HuH-7.5 (cell line): ENCODE results near the gene TET1.
A peak's percentile ranks its signal among the peaks of the same experiment; 100 is the strongest.
"Not testable (repeated sequence)": the region's sequence is repeated elsewhere in the genome, so short reads cannot be mapped to it uniquely, and the experiment has no call there.

Experiments
- DNase-seq: peaks from one replicate; pipeline ENCODE4 v3.0.0; 2011; ENCODE audit warnings: low spot score

Gene TET1

DNA sequence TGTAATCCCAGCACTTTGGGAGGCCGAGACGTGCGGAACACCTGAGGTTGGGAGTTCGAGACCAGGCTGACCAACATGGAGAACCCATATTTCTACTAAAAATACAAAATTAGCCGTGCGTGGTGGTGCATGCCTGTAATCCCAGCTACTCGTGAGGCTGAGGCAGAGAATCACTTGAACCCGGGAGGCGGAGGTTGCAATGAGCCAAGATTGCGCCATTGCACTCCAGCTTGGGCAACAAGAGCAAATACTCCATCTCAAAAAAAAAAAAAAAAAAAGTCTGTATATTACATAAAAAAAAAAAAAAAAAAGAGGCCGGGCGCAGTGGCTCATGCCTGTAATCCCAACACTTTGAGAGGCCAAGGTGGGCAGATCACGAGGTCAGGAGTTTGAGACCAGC lies 152.9 kb downstream of the TET1 start:
- not testable (repeated sequence) for DNase-seq

DNA sequence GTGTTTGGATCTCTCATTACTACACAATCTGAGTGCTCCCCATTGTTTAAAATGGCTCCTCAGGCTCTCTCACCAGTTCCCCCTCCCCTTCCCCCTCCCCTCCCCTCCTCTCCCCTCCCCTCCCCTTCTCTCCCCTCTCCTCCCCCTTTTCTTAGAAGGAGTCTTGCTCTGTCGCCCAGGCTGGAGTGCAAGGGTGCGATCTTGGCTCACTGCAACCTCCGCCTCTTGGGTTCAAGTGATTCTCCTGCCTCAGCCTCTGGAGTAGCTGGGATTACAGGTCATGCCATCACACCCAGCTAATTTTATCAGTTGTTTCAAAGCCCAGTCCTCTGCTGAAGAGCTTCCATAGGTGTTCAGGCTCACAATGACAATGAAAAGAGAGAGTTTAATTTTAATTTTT lies 157.3 kb downstream of the TET1 start:
- DNase-seq: no peak

DNA sequence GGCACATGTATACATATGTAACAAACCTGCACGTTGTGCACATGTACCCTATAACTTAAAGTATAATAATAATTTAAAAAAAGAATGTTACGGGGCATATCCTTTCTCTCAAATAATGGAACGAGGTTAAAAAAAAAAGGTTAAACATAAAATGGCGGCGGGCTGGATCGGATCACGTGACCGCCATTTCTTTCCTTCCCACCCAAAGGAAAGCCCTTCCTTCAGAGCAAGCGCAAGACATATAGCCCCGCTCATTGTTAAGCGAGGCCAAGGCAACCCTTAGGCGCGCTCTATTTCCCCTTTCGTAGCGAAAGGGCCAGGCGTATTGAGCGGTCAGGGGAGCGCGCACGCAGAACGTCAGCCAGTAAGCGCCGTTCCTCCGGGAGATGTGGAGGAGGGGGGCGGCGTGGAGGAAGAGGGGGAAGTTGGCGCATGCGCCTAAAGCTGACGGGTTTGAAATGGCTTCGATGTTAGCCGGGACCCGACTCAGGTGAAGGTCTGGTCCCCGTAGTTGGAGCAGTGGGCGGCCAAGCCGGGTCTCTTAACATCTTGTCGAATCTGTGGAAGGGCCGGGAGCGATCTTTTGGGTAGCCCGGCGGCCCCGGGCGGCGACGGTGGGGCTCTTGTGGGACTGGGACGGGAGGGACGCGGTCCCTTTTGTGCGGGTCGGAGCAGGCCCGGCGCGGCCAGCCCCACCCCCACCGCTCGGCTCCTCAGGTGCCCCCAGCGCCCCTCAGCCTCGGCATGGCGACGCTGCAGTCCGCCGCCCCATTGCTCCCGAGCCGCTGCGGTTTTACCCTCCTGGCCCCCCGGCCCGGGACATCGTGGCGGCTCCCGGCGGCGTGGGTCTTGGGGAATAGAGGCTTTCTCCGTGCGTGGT lies 160.9 kb downstream of the TET1 start, which contains the start of gene CCAR1:
Gene CCAR1 (plus strand): TSS at position 447 of the 880 bp plus-strand sequence. CDS start 1,266 bp downstream, outside the sequence.
- peak; percentile 82 for DNase-seq

DNA sequence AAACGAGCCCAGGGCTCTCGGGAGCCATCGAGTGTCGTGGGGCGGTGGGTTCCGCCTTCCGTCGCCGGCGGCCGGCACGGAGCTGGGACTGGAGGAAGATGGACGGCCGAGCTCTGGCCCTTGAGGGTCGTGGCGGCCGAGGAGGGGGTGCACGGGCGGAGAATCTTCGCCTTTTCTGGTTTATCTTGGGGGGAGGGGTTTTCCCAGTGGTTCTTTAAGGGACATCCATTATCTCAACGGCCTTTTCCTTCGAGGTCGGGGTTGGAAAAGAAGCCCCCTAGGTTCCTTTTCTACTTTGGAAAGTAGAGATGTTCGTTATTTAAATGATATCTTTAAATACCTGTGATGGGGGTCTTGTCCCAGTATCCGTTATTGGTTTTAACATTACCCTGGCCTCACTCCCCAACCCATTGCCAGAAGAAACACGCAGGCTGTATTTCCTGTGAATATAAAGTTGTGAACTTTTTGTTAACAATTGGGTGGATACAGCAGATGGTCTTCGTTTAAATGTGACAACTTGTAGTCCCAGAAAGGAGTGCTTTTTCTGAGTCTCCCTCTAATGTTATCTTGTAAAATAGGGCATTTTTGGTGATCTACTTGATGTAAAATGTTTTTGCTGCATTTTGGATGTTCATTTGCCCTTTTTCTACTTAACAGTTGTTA lies 161.7 kb downstream of the TET1 start:
- DNase-seq: no peak

DNA sequence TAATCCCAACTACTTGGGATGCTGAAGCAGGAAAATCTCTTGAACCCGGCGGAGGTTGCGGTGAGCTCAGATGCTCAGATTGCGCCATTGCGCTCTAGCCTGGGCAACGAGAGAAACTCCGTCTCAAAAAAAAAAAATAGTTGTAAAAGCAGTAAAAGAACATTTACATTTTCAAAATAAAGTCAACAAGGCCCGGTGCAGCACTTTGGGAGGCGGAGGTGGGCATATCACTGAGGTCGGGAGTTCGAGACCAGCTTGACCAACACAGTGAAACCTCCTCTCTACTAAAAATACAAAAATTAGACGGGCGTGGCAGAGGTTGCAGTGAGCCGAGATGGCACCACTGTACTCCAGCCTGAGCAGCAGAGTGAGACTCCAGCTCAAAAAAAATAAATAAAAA lies 164.9 kb downstream of the TET1 start:
- no peak for DNase-seq

DNA sequence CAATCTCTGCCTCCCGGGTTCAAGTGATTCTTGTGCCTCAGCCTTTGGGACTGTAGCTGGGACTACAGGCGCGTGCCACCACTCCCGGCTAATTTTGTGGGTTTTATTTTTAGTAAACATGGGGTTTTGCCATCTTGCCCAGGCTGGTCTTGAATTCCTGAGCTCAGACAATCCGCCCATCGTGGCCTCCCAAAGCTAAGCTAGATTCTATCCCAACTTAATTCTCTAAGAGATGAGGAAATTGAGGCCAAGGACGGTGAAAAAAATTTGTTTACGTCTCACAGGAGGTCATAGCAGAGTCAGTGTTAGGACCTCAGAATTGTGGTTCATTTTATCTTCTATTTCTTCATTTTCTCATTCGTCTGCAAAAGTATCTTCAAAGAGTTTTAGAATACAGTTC lies 167.0 kb downstream of the TET1 start:
- DNase-seq: no peak

DNA sequence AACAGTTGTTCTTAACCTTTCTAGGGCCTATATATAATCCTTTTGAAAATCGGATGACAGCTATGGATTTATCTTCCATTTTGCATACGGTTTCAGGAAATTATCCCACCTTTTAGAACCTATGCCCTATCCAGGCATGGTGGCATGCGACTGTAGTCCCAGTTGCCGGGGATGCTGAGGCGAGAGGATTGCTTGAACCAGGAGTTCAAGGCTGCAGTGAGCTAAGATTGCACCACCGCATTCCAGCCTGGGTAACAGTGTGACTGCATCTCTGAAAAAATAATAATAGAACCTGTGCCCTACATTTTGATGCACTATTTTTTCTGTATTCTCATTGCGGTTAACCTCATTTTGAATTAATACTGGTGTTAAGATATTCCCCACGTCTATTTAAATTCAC lies 172.5 kb downstream of the TET1 start:
- no peak for DNase-seq

DNA sequence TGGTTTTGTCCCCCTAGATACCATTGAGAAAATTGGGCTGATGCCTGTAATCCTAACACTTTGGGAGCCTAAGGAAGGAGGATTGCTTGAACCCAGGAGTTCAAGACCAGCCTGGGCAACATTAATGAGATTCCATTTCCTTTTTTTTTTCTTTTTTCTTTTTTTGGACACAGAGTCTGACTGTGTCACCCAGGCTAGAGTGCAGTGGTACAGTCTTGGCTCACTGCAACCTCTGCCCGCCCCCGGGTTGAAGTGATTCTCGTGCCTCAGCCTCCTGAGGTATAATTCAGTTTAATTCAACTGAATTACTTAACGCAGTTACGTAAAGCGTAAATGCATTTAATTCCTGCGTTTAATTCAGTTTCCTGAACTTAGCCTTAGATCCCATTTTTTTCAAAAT lies 174.2 kb downstream of the TET1 start:
- no peak for DNase-seq

DNA sequence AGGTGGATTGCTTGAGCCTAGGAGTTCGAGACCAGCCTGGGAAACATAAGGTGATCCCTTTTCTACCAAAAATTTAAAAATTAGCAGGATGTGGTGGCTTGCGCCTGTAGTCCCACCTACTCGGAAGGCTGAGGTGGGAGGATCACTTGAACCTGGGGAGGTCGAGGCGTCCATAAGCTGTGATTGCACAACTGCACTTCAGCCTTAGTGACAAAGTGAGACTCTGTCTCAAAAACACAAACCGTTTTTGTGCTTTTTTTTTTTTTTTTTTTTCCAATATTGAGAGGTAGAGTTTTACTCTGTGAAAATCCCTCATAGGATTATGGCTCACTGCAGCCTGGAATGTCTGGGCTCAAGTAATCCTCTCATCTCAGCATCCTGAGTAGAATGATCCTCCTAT lies 175.0 kb downstream of the TET1 start:
- no peak for DNase-seq

DNA sequence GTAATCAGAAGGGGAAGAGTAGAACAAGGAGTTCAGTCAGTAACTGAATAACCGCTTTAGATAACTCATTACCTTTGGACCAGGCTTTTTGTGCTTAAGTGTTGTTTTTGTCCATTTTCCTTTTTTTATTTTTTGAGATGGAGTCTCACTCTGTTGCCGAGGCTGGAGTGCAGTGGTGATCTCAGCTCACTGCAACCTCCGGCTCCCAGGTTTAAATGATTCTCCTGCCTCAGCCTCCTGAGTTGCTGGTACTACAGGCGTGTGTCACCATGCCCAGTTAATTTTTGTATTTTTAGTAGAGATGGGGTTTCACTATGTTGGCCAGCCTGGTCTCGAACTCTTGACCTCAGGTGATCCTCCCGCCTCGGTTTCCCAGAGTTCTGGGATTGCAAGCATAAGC lies 175.6 kb downstream of the TET1 start:
- not testable (repeated sequence) for DNase-seq

DNA sequence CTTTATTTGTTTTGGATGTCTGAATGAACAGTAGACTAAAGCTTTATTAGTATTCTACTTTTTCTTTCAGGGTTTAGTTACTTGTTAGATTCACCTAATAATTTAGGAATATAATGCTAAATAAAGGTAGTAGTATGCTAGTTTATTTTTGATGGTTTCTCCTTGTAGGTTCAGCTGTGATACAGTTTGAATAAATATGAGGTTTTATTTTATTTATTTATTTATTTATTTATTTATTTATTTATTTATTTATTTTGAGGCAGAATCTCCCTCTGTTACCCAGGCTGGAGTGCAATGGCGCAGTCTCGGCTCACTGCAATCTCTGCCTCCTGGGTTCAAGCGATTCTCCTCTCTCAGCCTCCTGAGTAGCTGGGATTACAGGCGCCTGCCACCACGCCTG lies 180.5 kb downstream of the TET1 start:
- not testable (repeated sequence) for DNase-seq

DNA sequence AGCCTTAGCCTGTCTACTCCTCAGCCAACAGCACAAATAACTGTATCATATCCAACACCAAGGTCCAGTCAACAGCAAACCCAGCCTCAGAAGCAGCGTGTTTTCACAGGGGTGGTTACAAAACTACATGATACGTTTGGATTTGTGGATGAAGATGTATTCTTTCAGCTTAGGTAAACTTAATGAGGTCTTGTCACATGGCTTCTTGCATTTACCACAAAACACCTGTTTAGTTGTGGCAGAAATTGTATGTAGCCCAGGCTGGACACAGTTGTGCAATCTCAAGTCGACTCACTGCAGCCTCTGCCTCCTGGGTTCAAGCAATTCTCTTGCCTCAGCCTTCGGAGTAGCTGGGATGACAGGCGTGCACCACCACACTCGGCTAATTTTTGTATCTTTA lies 182.3 kb downstream of the TET1 start:
- DNase-seq: no peak
